PFSK-1 (cell line): ENCODE measurements around the gene SNX9.

ENCODE experiments used
- FOXP2 ChIP-seq: optimal IDR thresholded peaks from 2 replicates; pipeline ENCODE3; 2011; ENCODE audit warnings: borderline replicate concordance, control low read depth, inconsistent platforms; ENCODE audit not compliant: insufficient read depth; ENCODE audit errors: extremely low read length, extremely low read depth
- POLR2AphosphoS5 ChIP-seq: IDR thresholded peaks from 2 replicates; pipeline ENCODE4 v1.6.1; 2012; ENCODE audit warnings: low read depth, mild to moderate bottlenecking, control low read depth, low read length, moderate library complexity
- SIN3A ChIP-seq: IDR thresholded peaks from 2 replicates; pipeline ENCODE4 v1.6.1; 2012; ENCODE audit warnings: mild to moderate bottlenecking, low read length, moderate library complexity, borderline replicate concordance; ENCODE audit not compliant: insufficient read depth
- TAF1 ChIP-seq: IDR thresholded peaks from 2 replicates; pipeline ENCODE4 v1.6.1; 2012; ENCODE audit warnings: low read length, control low read depth, borderline replicate concordance; ENCODE audit not compliant: insufficient read depth
- TF ChIP-seq, protein P1 (sequence below), 2 experiments: IDR thresholded peaks; 2 replicates each; pipeline versions ENCODE4 v1.6.1 to v1.8.0; 2011 to 2012; ENCODE audit warnings: low read depth in 2 of 2, low read length in 2 of 2, control low read depth in 1 of 2, inconsistent platforms in 1 of 2, mild to moderate bottlenecking in 1 of 2, moderate library complexity in 1 of 2; ENCODE audit not compliant: insufficient read depth in 1 of 2

SNX9 gene

DNA sequence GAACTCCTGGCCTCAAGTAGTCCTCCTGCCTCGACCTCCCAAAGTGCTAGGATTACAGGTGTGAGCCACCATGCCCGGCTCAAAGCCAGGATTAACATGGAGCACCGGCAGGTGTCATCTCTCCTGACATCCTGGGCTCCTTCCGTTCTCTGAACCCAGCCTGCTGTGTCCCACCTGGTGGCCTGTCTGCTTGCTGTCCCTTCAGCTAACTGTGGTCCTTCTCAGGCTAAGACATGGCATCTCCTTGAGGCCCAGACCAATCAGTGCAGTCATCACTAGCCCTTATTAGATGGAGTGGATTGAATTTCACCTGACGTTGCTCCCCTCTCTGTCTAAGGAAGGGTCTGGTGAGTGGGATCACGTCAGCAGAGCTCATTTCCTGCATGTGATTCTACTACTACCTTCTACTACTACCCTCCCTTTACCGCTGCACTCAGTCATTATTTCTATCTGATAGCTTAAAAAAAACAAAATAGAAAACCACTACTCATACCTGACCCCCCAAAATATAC lies 130.6 kb downstream of the SNX9 start:
- no peak for TF ChIP-seq FOXP2

GRCh38 chr6:157954150-157955117 lies 131.4 kb downstream of the SNX9 start:
- no peak for TF ChIP-seq FOXP2
- TF ChIP-seq, protein P1, sequence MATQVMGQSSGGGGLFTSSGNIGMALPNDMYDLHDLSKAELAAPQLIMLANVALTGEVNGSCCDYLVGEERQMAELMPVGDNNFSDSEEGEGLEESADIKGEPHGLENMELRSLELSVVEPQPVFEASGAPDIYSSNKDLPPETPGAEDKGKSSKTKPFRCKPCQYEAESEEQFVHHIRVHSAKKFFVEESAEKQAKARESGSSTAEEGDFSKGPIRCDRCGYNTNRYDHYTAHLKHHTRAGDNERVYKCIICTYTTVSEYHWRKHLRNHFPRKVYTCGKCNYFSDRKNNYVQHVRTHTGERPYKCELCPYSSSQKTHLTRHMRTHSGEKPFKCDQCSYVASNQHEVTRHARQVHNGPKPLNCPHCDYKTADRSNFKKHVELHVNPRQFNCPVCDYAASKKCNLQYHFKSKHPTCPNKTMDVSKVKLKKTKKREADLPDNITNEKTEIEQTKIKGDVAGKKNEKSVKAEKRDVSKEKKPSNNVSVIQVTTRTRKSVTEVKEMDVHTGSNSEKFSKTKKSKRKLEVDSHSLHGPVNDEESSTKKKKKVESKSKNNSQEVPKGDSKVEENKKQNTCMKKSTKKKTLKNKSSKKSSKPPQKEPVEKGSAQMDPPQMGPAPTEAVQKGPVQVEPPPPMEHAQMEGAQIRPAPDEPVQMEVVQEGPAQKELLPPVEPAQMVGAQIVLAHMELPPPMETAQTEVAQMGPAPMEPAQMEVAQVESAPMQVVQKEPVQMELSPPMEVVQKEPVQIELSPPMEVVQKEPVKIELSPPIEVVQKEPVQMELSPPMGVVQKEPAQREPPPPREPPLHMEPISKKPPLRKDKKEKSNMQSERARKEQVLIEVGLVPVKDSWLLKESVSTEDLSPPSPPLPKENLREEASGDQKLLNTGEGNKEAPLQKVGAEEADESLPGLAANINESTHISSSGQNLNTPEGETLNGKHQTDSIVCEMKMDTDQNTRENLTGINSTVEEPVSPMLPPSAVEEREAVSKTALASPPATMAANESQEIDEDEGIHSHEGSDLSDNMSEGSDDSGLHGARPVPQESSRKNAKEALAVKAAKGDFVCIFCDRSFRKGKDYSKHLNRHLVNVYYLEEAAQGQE (IDR thresholded peaks at IDR 0.05; ENCODE audit: insufficient read depth in 1 of 2, low read depth in 2 of 2, low read length in 2 of 2): no peak
- TF ChIP-seq TAF1: no peak
- TF ChIP-seq POLR2AphosphoS5: no peak
- no peak for TF ChIP-seq SIN3A

DNA sequence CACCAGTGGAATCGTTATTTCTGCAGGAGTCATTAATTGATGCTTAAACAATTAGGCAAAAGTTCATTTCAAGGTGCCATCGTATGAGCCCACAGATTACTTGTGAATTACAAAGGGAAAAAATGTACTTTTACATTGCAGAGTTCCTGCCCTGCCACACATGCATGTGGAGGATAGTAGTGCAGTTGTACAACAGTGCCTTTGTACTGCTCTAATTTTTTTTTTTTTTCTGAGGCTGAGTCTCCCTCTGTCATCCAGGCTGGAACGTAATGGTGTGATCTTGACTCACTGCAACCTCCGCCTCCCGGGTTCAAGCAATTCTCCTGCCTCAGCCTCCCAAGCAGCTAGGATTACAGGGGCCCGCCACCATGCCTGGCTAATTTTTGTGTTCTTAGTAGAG lies 132.6 kb downstream of the SNX9 start:
- TF ChIP-seq SIN3A: no peak
- no peak for TF ChIP-seq POLR2AphosphoS5
- TF ChIP-seq FOXP2: no peak

- TF ChIP-seq, protein P1 (IDR thresholded peaks at IDR 0.05; ENCODE audit: insufficient read depth in 1 of 2, low read depth in 2 of 2, low read length in 2 of 2): no peak
Measured at GRCh38 chr6:157956171-157956730, 133.2 kb downstream of the SNX9 start.

GRCh38 chr6:157959451-157960227 lies 136.6 kb downstream of the SNX9 start:
- TF ChIP-seq POLR2AphosphoS5: no peak
- TF ChIP-seq, protein P1 (IDR thresholded peaks at IDR 0.05; ENCODE audit: insufficient read depth in 1 of 2, low read depth in 2 of 2, low read length in 2 of 2): no peak
- TF ChIP-seq TAF1: no peak
- no peak for TF ChIP-seq FOXP2
- TF ChIP-seq SIN3A: no peak

DNA sequence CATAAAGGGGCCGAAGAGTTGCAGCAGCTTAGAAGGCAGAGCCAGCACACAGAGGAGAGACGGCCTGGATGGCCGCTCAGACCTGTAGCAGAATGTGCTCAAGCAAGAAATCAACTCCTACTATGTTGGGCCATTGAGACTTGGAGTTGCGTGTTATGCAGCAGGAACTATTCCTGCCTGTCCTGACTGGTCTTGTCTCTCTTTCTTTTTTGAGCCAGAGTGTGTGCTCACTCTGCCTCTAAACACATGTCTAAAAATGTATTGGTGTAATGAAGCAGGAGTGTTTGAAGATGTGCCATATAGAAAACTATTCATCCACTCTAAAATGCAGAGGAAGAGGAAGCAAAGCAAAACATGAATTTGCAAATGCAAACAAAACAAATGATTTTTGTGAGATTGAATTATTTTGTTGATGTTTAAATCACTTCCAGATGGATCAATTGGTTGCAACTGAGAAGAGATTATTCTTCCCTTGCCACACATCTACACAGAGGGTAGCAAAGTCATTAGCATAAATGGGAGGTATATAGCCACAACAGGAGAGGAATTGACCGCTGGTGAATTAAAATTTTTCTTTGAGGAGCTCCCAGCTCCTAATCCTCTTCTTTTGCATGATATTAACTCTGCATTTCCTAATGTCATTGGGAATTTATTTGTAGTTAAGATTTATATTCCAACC lies 138.2 kb downstream of the SNX9 start:
- TF ChIP-seq, protein P1 (IDR thresholded peaks at IDR 0.05; ENCODE audit: insufficient read depth in 1 of 2, low read depth in 2 of 2, low read length in 2 of 2): no peak
- TF ChIP-seq TAF1: no peak
- no peak for TF ChIP-seq FOXP2
- no peak for TF ChIP-seq SIN3A
- no peak for TF ChIP-seq POLR2AphosphoS5
